H1 (cell line): ENCODE data around the gene GAB2. TPM values are rescaled to one million over a fixed set of nuclear protein-coding genes. Genes with fewer than 3 reads are reported as not detected.

Experiments
- CTCF ChIA-PET: fragments of 300-600 bp; sonication (Branson Sonifier 250); formaldehyde crosslinking; loops from one replicate; lab custom pipeline; 2021; ENCODE audit not compliant: partially characterized antibody; lab: Charles Lee
- POLR2A ChIA-PET: fragments of 300-600 bp; sonication (Branson Sonifier 250); formaldehyde crosslinking; loops from one replicate; lab custom pipeline; 2021; ENCODE audit warnings: inconsistent platforms; ENCODE audit not compliant: partially characterized antibody; lab: Charles Lee
- DNase-seq, 2 experiments: peaks; one replicate each; pipeline versions ENCODE4 v3.0.0 to v3.0.0-alpha.2; 2010 to 2022; ENCODE audit warnings: low spot score in 2 of 2, low read depth in 1 of 2, mixed read lengths in 1 of 2
- FAIRE-seq: peaks from 2 replicates; lab custom pipeline; 2011; peaks lifted over from hg19 to GRCh38; lab: Jason Lieb, UNC
- H2AFZ ChIP-seq: 2 replicates; pipeline ENCODE4 v1.8.1; 2012; ENCODE audit warnings: low read length, inconsistent platforms
- H2AK5ac ChIP-seq: 2 replicates; pipeline ENCODE4 v1.6.1; 2013; ENCODE audit warnings: low read depth, low read length
- H2BK120ac ChIP-seq: replicated peaks from 2 replicates; pipeline ENCODE3; 2013; ENCODE audit warnings: low read depth, low read length, inconsistent platforms
- H2BK12ac ChIP-seq: 2 replicates; pipeline ENCODE4 v1.6.1; 2013; ENCODE audit warnings: low read depth, low read length
- H2BK15ac ChIP-seq: 2 replicates; pipeline ENCODE4 v1.6.1; 2013; ENCODE audit warnings: low read length
- H2BK20ac ChIP-seq: 2 replicates; pipeline ENCODE4 v1.6.1; 2013; ENCODE audit warnings: low read length
- H2BK5ac ChIP-seq: 2 replicates; pipeline ENCODE4 v1.6.1; 2013; ENCODE audit warnings: low read depth, low read length
- H3K14ac ChIP-seq: 2 replicates; pipeline ENCODE4 v1.6.1; 2013; ENCODE audit warnings: inconsistent platforms; ENCODE audit not compliant: insufficient read length
- H3K18ac ChIP-seq: 2 replicates; pipeline ENCODE4 v1.6.1; 2013; ENCODE audit warnings: low read length; ENCODE audit errors: extremely low read depth
- H3K23ac ChIP-seq: 2 replicates; pipeline ENCODE4 v1.6.1; 2013; ENCODE audit warnings: inconsistent platforms; ENCODE audit not compliant: insufficient read length
- H3K23me2 ChIP-seq: 2 replicates; pipeline ENCODE4 v1.6.1; 2013; ENCODE audit warnings: low read depth, low read length
- H3K27ac ChIP-seq: 2 replicates; pipeline ENCODE4 v1.6.1; 2011; ENCODE audit warnings: low read depth, low read length, inconsistent platforms
- H3K27me3 ChIP-seq, 4 experiments: replicated peaks in 1 of 4; 1 replicate in 1 of 4; 2 replicates in 3 of 4; pipeline versions ENCODE4 v1.6.1 to v1.8.1; 2011 to 2013; ENCODE audit warnings: low read length in 3 of 4, mild to moderate bottlenecking in 3 of 4, inconsistent platforms in 2 of 4, mixed read lengths in 2 of 4, moderate library complexity in 1 of 4; ENCODE audit not compliant: control insufficient read depth in 3 of 4, insufficient read depth in 3 of 4; ENCODE audit errors: extremely low read depth in 1 of 4
- H3K36me3 ChIP-seq, 4 experiments: 2 replicates each; pipeline versions ENCODE4 v1.6.1 to v1.8.1; 2011 to 2013; ENCODE audit warnings: mild to moderate bottlenecking in 4 of 4, low read length in 3 of 4, moderate library complexity in 2 of 4, control low read depth in 1 of 4, inconsistent platforms in 1 of 4; ENCODE audit not compliant: insufficient read depth in 4 of 4, control insufficient read depth in 2 of 4
- H3K4ac ChIP-seq: replicated peaks from 2 replicates; pipeline ENCODE3; 2013; ENCODE audit warnings: low read length, low read depth, mixed read lengths, inconsistent platforms; ENCODE audit not compliant: insufficient read length
- H3K4me1 ChIP-seq, 4 experiments: replicated peaks in 1 of 4; 1 replicate in 1 of 4; 2 replicates in 3 of 4; pipeline versions ENCODE4 v1.6.1 to v1.8.1; 2011 to 2013; ENCODE audit warnings: low read length in 3 of 4, inconsistent platforms in 2 of 4, mixed read lengths in 1 of 4; ENCODE audit not compliant: insufficient read depth in 4 of 4, control insufficient read depth in 3 of 4
- H3K4me2 ChIP-seq, 2 experiments: 2 replicates each; pipeline versions ENCODE4 v1.6.1 to v1.8.1; 2011 to 2013; ENCODE audit warnings: low read depth in 2 of 2, low read length in 2 of 2, control low read depth in 1 of 2, inconsistent platforms in 1 of 2, mild to moderate bottlenecking in 1 of 2; ENCODE audit not compliant: insufficient read depth in 1 of 2
- H3K4me3 ChIP-seq, 4 experiments: fragments of 200-600, 300-600 bp in 1 of 4; sonication (generic), shearing (Covaris generic), sonication (Bioruptor Twin) in 1 of 4; 2 replicates each; pipeline versions ENCODE4 v1.5.1 to v1.8.1; 2011 to 2016; ENCODE audit warnings: low read length in 4 of 4, low read depth in 3 of 4, control low read depth in 2 of 4, inconsistent platforms in 2 of 4, mild to moderate bottlenecking in 2 of 4, mixed read lengths in 1 of 4, moderate library complexity in 1 of 4; ENCODE audit not compliant: insufficient read depth in 2 of 4; ENCODE audit errors: extremely low read depth in 1 of 4
- H3K56ac ChIP-seq: replicated peaks from 2 replicates; pipeline ENCODE3; 2013; ENCODE audit warnings: low read depth, mild to moderate bottlenecking, mixed read lengths, low read length, inconsistent platforms; ENCODE audit not compliant: insufficient read length
- H3K79me1 ChIP-seq: 2 replicates; pipeline ENCODE4 v1.6.1; 2013; ENCODE audit warnings: low read depth, low read length, control low read depth
- H3K79me2 ChIP-seq, 2 experiments: 2 replicates each; pipeline versions ENCODE4 v1.6.1 to v1.8.1; 2012 to 2013; ENCODE audit warnings: low read length in 2 of 2, mild to moderate bottlenecking in 2 of 2, inconsistent platforms in 1 of 2; ENCODE audit not compliant: insufficient read depth in 2 of 2, control insufficient read depth in 1 of 2
- H3K9ac ChIP-seq, 4 experiments: replicated peaks in 1 of 4; 1 replicate in 1 of 4; 2 replicates in 3 of 4; pipeline versions ENCODE4 v1.6.1 to v1.8.1; 2011 to 2013; ENCODE audit warnings: low read depth in 3 of 4, low read length in 3 of 4, control low read depth in 2 of 4, mild to moderate bottlenecking in 2 of 4, moderate library complexity in 2 of 4, inconsistent platforms in 1 of 4; ENCODE audit errors: extremely low read depth in 1 of 4
- H3K9me3 ChIP-seq, 2 experiments: 2 replicates each; pipeline versions ENCODE4 v1.6.1 to v1.8.1; 2012 to 2013; ENCODE audit warnings: mild to moderate bottlenecking in 2 of 2, moderate library complexity in 2 of 2, control low read depth in 1 of 2, inconsistent platforms in 1 of 2, low read depth in 1 of 2, low read length in 1 of 2, mixed read lengths in 1 of 2; ENCODE audit not compliant: insufficient read depth in 2 of 2
- H4K20me1 ChIP-seq, 2 experiments: replicated peaks in 1 of 2; 2 replicates each; pipeline versions ENCODE3 to v1.8.1; 2011 to 2013; ENCODE audit warnings: inconsistent platforms in 2 of 2, low read length in 2 of 2, mild to moderate bottlenecking in 1 of 2; ENCODE audit not compliant: insufficient read depth in 2 of 2, control insufficient read depth in 1 of 2
- H4K5ac ChIP-seq: 2 replicates; pipeline ENCODE4 v1.6.1; 2013; ENCODE audit warnings: low read length, low read depth, mixed read lengths, inconsistent platforms; ENCODE audit not compliant: insufficient read length
- H4K8ac ChIP-seq: 2 replicates; pipeline ENCODE4 v1.8.0; 2013; ENCODE audit warnings: mild to moderate bottlenecking, moderate library complexity, low read length, inconsistent platforms; ENCODE audit not compliant: insufficient read depth; ENCODE audit errors: extremely low read depth
- H4K91ac ChIP-seq: replicated peaks from 2 replicates; pipeline ENCODE3; 2013; ENCODE audit warnings: low read length, mixed read lengths, inconsistent platforms; ENCODE audit not compliant: insufficient read length
- WGBS, 2 experiments: shearing (Covaris generic) in 1 of 2; methylation state at CpG; one replicate each; pipeline versions ENCODE4 v1.1.6 to v1.1.7; 2013 to 2015; ENCODE audit warnings: low lambda C conversion rate in 2 of 2, mixed read lengths in 2 of 2, inconsistent platforms in 1 of 2, low coverage in 1 of 2, missing lambda C conversion rate in 1 of 2; ENCODE audit not compliant: insufficient replicate concordance in 2 of 2, insufficient coverage in 1 of 2, insufficient read length in 1 of 2; ENCODE audit errors: extremely low coverage in 1 of 2, missing lambda C conversion rate in 1 of 2; 5-methylcytosine and 5-hydroxymethylcytosine counted together
- polyA plus RNA-seq, 7 experiments: library from polyadenylated mRNA; depleted of rRNA in 3 of 7; stranded (reverse) in 5 of 7; unstranded in 2 of 7; fragments of >200 nt in 5 of 7; fragments of 200-250 nt in 2 of 7; gene quantifications; 1 replicate in 5 of 7; 2 replicates in 1 of 7; 4 replicates in 1 of 7; pipeline versions ENCODE4 v1.2.1 to v1.2.3, GENCODE V29; 2011 to 2013; ENCODE audit warnings: missing spikeins in 2 of 7, mixed read lengths in 2 of 7
- total RNA-seq: library from RNA; stranded (reverse); fragmentation: NEBNext Ultra II Directional; extraction: Animal tissue kit (Norgen Biotek cat#: 25700); gene quantifications from 2 replicates; pipeline ENCODE4 v1.2.1, GENCODE V29; 2021

GAB2 gene
- total and polyA plus RNA-seq, 2 of the 8 experiments (the other 6 are each of a cell fraction or from before 2014, with no cell fraction given) = 6.3 to 14.0 TPM

DNA sequence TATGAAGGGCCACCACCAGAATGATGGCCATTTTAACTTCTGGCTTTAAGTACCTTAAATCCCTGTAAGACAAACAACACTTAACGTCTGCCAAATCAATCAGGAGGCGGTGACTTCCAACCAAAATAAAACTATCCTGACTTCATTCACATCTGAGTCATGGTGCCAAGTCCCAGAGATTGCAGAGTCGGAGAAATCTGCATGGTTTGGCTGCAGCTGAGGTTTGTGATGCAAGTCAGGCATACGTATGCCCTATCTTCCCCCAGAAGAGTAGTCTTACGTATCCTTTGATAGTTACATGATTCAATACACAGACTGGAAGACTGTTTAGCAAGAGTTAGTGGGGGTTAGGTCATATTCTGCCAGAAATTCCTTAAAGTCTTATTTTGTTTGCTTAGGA lies 1.7 kb upstream of the GAB2 start:
- H3K9me3 ChIP-seq = no peaks in the 10 kb centered on the region
- no peak overlapping the region for H3K14ac ChIP-seq
- no peak for DNase-seq
- no peak overlapping the region for H2BK20ac ChIP-seq
- WGBS, 2 experiments = 89% methylated on average over 5 of the region's 5 CpGs; no CpG with 5 or more reads in 1 of the 2 experiments
- ChIA-PET POLR2A (interaction anchor here (4.7 kb wide), 1 partner anchor 11 kb away, joined by 33 read pairs; no protein-coding TSS in a partner anchor), CTCF (interaction anchor here (0.7 to 7.6 kb wide), 19 partner anchors 8 to 224 kb away, joined by 3 to 87 read pairs (median 4); no protein-coding TSS in a partner anchor)
- no peak overlapping the region for H4K8ac ChIP-seq
- H4K5ac ChIP-seq = no peak overlapping the region
- H3K79me1 ChIP-seq = no peaks in the 10 kb centered on the region
- H2BK5ac ChIP-seq = no peak overlapping the region
- peaks cover 0 to 13% (median 8%) of the 10 kb centered on the region in 4 experiments; a peak in 4 of 7 replicates for H3K27me3 ChIP-seq
- H3K4me1 ChIP-seq = peaks cover 3 to 16% (median 5%) of the 10 kb centered on the region in 4 experiments; a peak in 6 of 7 replicates
- no peak overlapping the region for H2AFZ ChIP-seq
- H3K56ac ChIP-seq = no peak overlapping the region
- H3K23me2 ChIP-seq = peaks cover 10% of the 10 kb centered on the region; the same call in 1 of the 2 replicates
- no peaks in the 10 kb centered on the region for H4K20me1 ChIP-seq
- no peak overlapping the region for H3K18ac ChIP-seq
- no peak overlapping the region for H3K4me3 ChIP-seq
- no peak overlapping the region for H3K23ac ChIP-seq
- peak overlapping the region in 1 of 2 experiments; percentile 81; a peak in 1 of 4 replicates for H3K4me2 ChIP-seq
- FAIRE-seq = no peak
- H2BK120ac ChIP-seq = no peak overlapping the region
- no peak overlapping the region for H3K9ac ChIP-seq
- H4K91ac ChIP-seq = no peak overlapping the region
- no peak overlapping the region for H3K4ac ChIP-seq
- no peak overlapping the region for H2BK12ac ChIP-seq
- H3K36me3 ChIP-seq = no peaks in the 10 kb centered on the region
- H2BK15ac ChIP-seq = no peak overlapping the region
- H3K27ac ChIP-seq = no peak overlapping the region
- H2AK5ac ChIP-seq = no peak overlapping the region
- peaks cover 0 to 4% of the 10 kb centered on the region in 2 experiments; a peak in 1 of 4 replicates for H3K79me2 ChIP-seq
